HG03378 (cell line): ENCODE measurements around the gene RABGAP1L.

Experiments
- ATAC-seq: cut with Tn5 transposase; IDR thresholded peaks from one replicate; pipeline ENCODE4 v1.9.1; 2021; ENCODE audit warnings: mild to moderate bottlenecking, moderate library complexity; ENCODE audit not compliant: unreplicated experiment

The RABGAP1L gene

DNA sequence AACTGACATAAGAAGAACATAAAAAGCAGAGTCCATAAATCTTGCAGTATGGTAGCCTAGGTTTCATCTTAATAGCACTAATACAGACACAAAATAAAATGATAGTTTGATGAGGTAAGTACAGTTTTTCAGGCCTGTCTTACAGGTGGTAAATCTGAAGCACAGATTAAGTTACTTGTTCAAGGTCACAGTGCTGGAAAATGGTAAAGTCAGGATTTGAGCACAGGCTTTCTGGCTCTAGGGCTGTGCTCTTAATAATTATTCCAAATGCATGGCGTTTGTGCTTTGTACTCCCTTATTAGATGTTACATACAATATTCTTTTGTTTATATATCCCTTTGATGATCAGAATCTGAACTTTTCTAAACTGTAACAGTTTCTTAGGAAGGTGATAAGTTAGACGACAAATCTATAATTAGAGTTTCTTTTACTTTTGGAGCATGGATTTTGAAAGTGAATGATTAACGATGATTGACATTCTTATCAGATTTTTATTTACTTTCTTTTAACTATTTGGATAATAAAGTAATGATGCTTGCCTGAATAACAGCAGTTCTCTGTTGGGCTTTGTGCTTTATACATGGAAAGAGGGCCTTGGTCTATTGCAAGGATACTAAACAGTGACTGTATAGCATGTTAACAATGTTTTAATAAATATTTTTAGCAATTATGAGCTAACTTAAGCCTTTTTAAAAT is 738.9 kb downstream of the RABGAP1L start:
- no peak for ATAC-seq

GRCh38 chr1:174900317-174900716 is 741.0 kb downstream of the RABGAP1L start:
- ATAC-seq, result no peak

- ATAC-seq, result no peak
Measured at GRCh38 chr1:174902531-174903099, 743.3 kb downstream of the RABGAP1L start.

DNA sequence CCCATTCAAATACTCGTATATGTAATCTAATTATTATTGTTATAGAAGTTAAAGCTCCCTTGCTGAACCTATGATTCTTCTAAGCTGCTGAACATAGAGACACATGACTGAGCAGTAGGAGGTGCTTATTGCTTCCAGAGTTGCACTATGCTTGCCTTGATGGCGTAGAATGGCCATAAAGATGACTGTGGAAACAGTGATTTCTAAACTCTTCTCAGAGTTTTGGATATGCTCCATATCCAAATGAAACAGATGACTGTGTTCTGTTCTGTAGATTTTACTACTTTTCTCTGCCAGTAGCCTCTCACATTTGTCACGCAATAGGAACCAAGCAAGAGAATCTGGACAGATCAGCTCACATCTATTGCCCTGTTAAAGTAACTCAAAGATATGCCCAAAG is 752.3 kb downstream of the RABGAP1L start:
- no peak for ATAC-seq

- peak; percentile 74 for ATAC-seq
Measured at GRCh38 chr1:174912264-174912663, 752.9 kb downstream of the RABGAP1L start.

- no peak for ATAC-seq
Measured at GRCh38 chr1:174913225-174913903, 754.0 kb downstream of the RABGAP1L start.

GRCh38 chr1:174914991-174915390 is 755.7 kb downstream of the RABGAP1L start:
- no peak for ATAC-seq

GRCh38 chr1:174916846-174917245 is 757.5 kb downstream of the RABGAP1L start:
- ATAC-seq, result no peak

DNA sequence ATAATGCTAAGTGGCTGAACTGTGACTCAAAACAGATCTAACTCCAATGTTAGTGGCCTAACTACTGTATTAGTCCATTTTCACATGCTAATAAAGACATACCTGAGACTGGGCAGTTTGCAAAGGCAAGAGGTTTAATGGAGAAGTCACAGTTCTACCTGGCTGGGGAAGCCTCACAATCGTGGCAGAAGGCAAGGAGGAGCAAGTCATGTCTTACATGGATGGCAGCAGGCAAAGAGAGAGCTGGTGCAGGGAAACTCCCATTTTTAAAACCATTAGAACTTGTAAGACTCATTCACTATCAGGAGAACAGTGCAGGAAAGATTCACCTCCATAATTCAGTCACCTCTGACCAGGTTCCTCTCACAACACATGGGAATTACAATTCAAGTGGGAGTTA is 760.8 kb downstream of the RABGAP1L start:
- ATAC-seq, result no peak

DNA sequence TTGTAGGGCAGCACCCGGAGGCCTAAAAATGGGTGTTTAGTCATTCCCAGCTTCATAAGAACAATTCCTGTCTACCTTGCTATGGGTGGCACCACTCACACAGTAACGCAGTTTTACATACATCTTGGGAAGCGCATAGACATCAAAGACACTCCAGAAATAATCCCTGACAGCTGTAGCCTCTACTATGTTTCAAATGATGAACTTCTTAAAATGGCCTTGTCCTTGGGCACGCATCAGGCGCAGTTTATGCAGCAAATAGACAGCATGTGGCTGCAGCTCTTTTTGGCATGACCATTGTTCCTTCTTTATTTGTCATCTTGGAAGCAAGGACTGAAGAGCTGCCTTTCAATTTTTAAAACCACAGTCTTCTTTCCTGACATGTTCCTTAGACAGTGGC is 762.8 kb downstream of the RABGAP1L start:
- ATAC-seq, result no peak

GRCh38 chr1:174923820-174924219 is 764.5 kb downstream of the RABGAP1L start:
- no peak for ATAC-seq

DNA sequence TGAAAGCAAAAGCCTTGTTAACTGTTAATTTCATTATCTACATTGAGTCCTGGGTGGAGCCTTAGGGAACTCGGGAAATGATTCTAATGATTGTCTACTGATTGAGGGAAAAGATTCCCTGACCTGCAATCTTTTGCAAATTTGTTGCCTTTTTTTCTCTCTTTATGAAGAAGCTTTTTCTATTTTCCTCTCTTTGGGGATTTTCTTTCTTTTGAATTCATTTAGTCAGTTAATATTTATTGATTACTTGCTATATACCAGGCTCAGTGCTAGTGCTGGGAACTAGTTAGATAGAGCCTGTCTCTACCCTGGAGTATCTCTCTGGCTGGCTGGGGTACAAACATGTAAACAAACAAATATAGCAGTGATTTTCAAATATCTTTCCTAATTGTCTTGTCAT is 769.2 kb downstream of the RABGAP1L start:
- ATAC-seq, result no peak

DNA sequence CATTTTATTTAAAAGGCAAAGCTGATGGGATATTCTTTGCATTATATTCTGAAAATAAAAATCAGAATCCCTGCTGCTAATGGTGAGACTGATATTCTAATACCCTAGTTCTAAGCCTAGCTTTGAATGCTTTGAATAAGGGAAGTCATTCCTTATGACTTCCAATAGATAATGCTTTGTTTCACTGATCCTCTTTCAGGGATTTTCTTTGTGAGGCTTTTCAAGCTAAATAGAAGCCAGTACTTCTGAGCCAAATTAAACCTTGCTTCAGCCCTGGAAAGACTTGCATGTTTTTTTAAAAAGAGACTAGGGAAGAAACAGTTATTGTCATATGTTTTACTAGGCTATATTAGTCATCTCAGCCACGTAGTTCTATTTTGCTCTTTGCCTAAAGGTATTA is 771.9 kb downstream of the RABGAP1L start:
- no peak for ATAC-seq

DNA sequence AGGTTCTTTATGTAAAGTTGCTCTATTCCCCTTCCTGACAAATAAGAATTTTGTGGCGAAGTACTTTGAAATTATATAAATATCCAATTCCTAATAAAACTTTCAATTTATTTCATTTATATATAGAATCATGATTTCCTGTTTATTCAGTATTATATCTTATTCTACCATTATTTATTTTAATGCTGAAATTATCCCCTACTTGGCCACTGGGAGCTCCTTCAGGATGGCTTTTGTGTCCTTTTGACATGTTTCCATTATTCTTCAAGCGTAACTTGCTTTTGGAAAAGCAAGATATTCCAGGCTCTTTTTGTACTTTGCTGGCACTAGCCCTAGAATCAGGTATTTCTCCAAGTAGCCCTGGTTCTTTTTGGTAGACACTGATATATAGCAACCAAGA is 773.3 kb downstream of the RABGAP1L start:
- no peak for ATAC-seq

DNA sequence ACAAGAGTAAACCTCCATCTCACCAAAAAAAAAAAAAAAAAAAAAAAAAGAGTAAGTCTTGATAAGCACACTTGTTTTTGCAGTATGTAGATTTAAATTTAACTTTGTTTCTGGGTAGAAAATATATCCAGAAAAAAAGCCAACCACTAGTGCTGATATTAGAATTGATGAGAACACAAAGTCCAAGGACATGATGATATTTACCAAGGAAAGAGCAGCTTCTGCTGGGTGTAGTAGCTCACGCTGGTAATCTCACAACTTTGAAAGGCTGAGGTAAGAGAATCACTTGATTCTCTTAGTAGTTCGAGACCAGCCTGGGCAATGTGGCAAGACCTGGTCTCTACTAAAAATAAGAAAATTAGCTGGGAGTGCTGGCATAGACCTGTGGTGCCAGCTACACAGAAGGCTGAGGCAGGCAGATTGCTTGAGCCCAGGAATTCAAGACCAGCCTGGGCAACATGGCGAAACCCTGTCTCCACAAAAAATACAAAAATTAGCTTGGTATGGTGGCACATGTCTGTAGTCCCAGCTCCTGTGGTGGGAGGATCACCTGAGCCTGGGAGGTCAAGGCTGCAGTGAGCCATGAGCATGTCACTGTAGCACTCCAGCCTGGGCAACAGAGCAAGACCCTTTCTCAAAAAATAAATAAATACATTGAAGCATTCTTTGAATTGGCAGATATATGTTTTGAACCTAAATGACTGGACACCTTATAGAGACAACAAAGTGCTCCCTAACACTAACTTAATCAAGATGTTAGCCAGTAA is 776.8 kb downstream of the RABGAP1L start:
- no peak for ATAC-seq

- no peak for ATAC-seq
Measured at GRCh38 chr1:174938281-174939007, 779.1 kb downstream of the RABGAP1L start.

GRCh38 chr1:174939775-174940545 is 780.6 kb downstream of the RABGAP1L start:
- no peak for ATAC-seq

DNA sequence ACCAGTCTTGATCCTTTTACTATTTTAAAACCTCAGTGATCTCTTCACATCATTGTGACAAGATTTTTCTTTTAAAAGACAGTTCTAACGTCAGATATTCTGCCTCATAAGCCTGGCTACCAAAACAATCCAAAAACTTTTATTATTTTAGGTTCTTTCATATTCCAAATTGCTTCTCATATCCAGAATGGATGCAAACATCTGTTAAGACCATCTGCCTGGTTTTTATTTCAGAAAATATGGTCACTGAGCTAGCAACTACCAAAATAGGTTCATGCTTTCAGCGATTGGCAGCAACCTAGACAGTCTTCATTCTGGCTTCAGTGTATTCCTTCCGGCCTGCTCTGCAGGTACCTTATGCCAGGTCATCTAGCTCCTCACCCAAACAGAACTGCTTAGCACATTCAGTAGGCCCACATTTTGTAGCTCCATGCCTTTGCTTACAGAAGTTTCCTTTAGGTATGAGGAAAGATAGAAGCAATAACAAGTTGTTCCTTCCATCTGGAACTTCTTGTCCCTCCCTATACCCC is 781.4 kb downstream of the RABGAP1L start:
- no peak for ATAC-seq

GRCh38 chr1:174942547-174943255 is 783.4 kb downstream of the RABGAP1L start:
- ATAC-seq, result no peak
